Measurements from ENCODE around the gene AKAP10. TPM values are rescaled to one million over a fixed set of nuclear protein-coding genes. Genes with fewer than 3 reads are reported as not detected.

AKAP10 gene
- total and polyA plus RNA-seq, 2 donors (not counting 3 experiments of a cell fraction or from before 2014, with no cell fraction given): 10.0 to 27.1 TPM

- peak overlapping the region; percentile 77 for H2AFZ ChIP-seq (ENCODE audit: low read depth, low read length)
- DNase-seq (ENCODE audit: low read depth, low spot score) (peak; percentile 71), FAIRE-seq (peak; percentile 81)
- H3K36me3 ChIP-seq (ENCODE audit: control insufficient read depth in 2 of 2, extremely low read depth in 1 of 2, insufficient read depth in 2 of 2, low read length in 2 of 2): no peaks in the 10 kb centered on the region
- peaks cover 5% of the 10 kb centered on the region for H3K79me2 ChIP-seq (ENCODE audit: control insufficient read depth, insufficient read depth, low read length)
- ChIA-PET POLR2A (no interaction called here), CTCF (interaction anchor here (1.2 to 2.0 kb wide), 2 partner anchors 13 to 143 kb away, joined by 5 to 6 read pairs; no protein-coding TSS in a partner anchor)
- TF ChIP-seq MYC (IDR thresholded peaks at IDR 0.05; ENCODE audit: low read depth, low read length) (no peak), EZH2 (IDR thresholded peaks at IDR 0.05; ENCODE audit: borderline replicate concordance, low read depth, low read length, severe bottlenecking) (no peak), JUN (IDR thresholded peaks at IDR 0.05; ENCODE audit: borderline replicate concordance, insufficient read depth, insufficient read length, low read depth) (no peak), FOS (IDR thresholded peaks at IDR 0.05; ENCODE audit: borderline replicate concordance, insufficient read depth, low read length) (no peak), POLR2A (IDR thresholded peaks at IDR 0.05; ENCODE audit: low read depth, low read length) (no peak), POLR2AphosphoS5 (IDR thresholded peaks at IDR 0.05; ENCODE audit: insufficient read depth, low read depth, low read length) (peak; percentile 23), CTCF (IDR thresholded peaks at IDR 0.05; ENCODE audit: extremely low read depth in 1 of 2, insufficient read depth in 1 of 2, low read depth in 1 of 2, low read length in 2 of 2) (peak; percentile 10 to 46), MAX (IDR thresholded peaks at IDR 0.05; ENCODE audit: insufficient read depth, insufficient read length) (no peak), GATA2 (IDR thresholded peaks at IDR 0.05; ENCODE audit: insufficient read depth, insufficient read length, low read depth, low read length) (no peak)
- dilution Hi-C loops (cut with MboI; ENCODE audit: extremely low pct_ligation_motif_present, low sequenced_read_pairs) (no loop called here), intact Hi-C loops (cut with micrococcal nuclease) (loop anchor here (1.0 to 10.0 kb wide), 3 partner anchors 35 to 142 kb away; partner anchors contain the start of genes AKAP10 and SPECC1)
- no peaks in the 10 kb centered on the region for H3K9me1 ChIP-seq (replicated peaks; ENCODE audit: control insufficient read depth, extremely low read depth, insufficient read depth, low read length)
- peak overlapping the region; percentile 87 to 97 (median 95) for H3K4me3 ChIP-seq (replicated peaks in 1 of 3; ENCODE audit: insufficient read depth in 1 of 3, low read depth in 1 of 3, low read length in 3 of 3)
- H3K9ac ChIP-seq (replicated peaks; ENCODE audit: extremely low read depth, insufficient read depth, low read length): peak overlapping the region; percentile 90
- peaks cover 6% of the 10 kb centered on the region for H3K4me1 ChIP-seq (ENCODE audit: control insufficient read depth, extremely low read depth, insufficient read depth, low read length)
- H3K9me3 ChIP-seq (replicated peaks; ENCODE audit: control insufficient read depth, insufficient read depth, low read length): no peaks in the 10 kb centered on the region
- H3K27ac ChIP-seq (ENCODE audit: insufficient read depth, low read depth, low read length): peak overlapping the region; percentile 64
- BruUV-seq (replicated peaks): no TSS peak
- no peaks in the 10 kb centered on the region for H4K20me1 ChIP-seq (replicated peaks; ENCODE audit: control insufficient read depth, extremely low read depth, insufficient read depth, low read length)
- no peaks in the 10 kb centered on the region for H3K27me3 ChIP-seq (ENCODE audit: control insufficient read depth in 2 of 2, insufficient read depth in 2 of 2, low read length in 2 of 2)
- H3K4me2 ChIP-seq (ENCODE audit: insufficient read depth, low read length): peak overlapping the region; percentile 97
These were observed 110.6 kb downstream of the AKAP10 start for GRCh38 chr17:19867079-19867328.
